GM19193 (cell line): Measurements from ENCODE around the gene PATZ1.

ENCODE experiments used
- POLR2A ChIP-seq: IDR thresholded peaks from 4 replicates; pipeline ENCODE4 v1.6.1; 2011; ENCODE audit not compliant: insufficient read depth, insufficient read length; ENCODE audit errors: extremely low read depth

Gene PATZ1

GRCh38 chr22:31346255-31346732 lies at the start of gene PATZ1:
TSS of gene PATZ1 (minus strand) at chr22:31346346. CDS start at chr22:31345602, 744 bp downstream.
- TF ChIP-seq POLR2A: peak; percentile 49

GRCh38 chr22:31394326-31394725 lies 48.2 kb upstream of the PATZ1 start:
- no peak for TF ChIP-seq POLR2A

GRCh38 chr22:31393893-31394292 lies 47.7 kb upstream of the PATZ1 start:
- TF ChIP-seq POLR2A: no peak

- TF ChIP-seq POLR2A: no peak
Measured at GRCh38 chr22:31378123-31378522, 32.0 kb upstream of the PATZ1 start.

- TF ChIP-seq POLR2A: no peak
Measured at GRCh38 chr22:31377612-31378011, 31.5 kb upstream of the PATZ1 start.

GRCh38 chr22:31367426-31367825 lies 21.3 kb upstream of the PATZ1 start:
- no peak for TF ChIP-seq POLR2A

- no peak for TF ChIP-seq POLR2A
Measured at GRCh38 chr22:31363885-31364465, 17.8 kb upstream of the PATZ1 start.

- no peak for TF ChIP-seq POLR2A
Measured at GRCh38 chr22:31361743-31362142, 15.6 kb upstream of the PATZ1 start.

- no peak for TF ChIP-seq POLR2A
Measured at GRCh38 chr22:31360029-31360428, 13.9 kb upstream of the PATZ1 start.

- no peak for TF ChIP-seq POLR2A
Measured at GRCh38 chr22:31354515-31354914, 8.4 kb upstream of the PATZ1 start.

- no peak for TF ChIP-seq POLR2A
Measured at GRCh38 chr22:31350410-31350863, 4.3 kb upstream of the PATZ1 start.

GRCh38 chr22:31349960-31350359 lies 3.8 kb upstream of the PATZ1 start:
- TF ChIP-seq POLR2A: no peak

GRCh38 chr22:31348766-31349165 lies 2.6 kb upstream of the PATZ1 start:
- no peak for TF ChIP-seq POLR2A

- TF ChIP-seq POLR2A: peak; percentile 54
Measured at GRCh38 chr22:31347251-31348008, 1.3 kb upstream of the PATZ1 start.

- TF ChIP-seq POLR2A: peak; percentile 28
Measured at GRCh38 chr22:31346733-31347250, 646 bp upstream of the PATZ1 start.
